RPMI7951 (cell line): Measurements from ENCODE around the gene PDK1. TPM values are rescaled to one million over a fixed set of nuclear protein-coding genes. Genes with fewer than 3 reads are reported as not detected.
A peak's percentile ranks its signal among the peaks of the same experiment; 100 is the strongest.
"Not testable (repeated sequence)": the region's sequence is repeated elsewhere in the genome, so short reads cannot be mapped to it uniquely, and the experiment has no call there.

Experiments
- DNase-seq: peaks from one replicate; pipeline ENCODE4 v3.0.0-alpha.2; 2012; ENCODE audit warnings: low read depth
- total RNA-seq: library from RNA; depleted of rRNA; stranded (reverse); fragments of >200 nt; shearing (Covaris generic); gene quantifications from 2 replicates; pipeline ENCODE4 v1.2.3, GENCODE V29; 2014; rRNA removed

Gene PDK1
- total RNA-seq = 60.7 and 66.9 TPM in 2 replicates

DNA sequence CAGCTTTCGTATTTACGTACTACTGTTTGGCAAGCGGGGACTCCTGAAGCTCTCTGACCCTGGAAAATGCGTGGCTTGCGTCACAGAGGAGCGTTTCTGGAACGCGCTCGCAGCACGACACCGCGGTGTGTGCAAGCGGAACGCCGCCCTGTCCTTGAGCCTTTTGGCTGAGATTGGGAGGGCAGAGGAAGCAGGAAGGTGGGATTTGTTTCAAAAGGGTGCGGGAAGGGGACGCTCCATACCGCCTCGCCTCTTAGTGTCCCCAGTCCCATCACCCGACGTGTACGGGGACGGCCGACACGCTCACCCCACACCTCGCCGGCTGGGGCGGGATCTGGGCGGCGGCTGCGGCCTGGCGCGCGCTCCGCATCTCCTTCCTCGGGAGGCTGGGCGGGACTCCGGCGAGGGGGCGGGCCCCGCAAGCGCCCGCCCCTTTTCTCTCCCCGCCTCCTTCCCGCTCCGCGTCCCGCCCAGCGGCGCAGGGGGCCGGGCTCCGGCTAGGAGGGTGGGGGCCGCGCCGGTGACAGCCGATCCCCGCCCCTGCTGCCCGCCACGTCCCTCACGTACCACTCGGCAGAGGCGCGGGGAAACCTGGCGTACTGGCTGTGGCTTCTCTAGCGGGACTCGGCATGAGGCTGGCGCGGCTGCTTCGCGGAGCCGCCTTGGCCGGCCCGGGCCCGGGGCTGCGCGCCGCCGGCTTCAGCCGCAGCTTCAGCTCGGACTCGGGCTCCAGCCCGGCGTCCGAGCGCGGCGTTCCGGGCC is at the start of gene PDK1:
Gene PDK1, plus strand, starts transcription at position 569 of the 762 bp plus-strand sequence. Its CDS starts 61 bp downstream, at position 630.
- peak; percentile 91 for DNase-seq

- DNase-seq = no peak
Observed at GRCh38 chr2:172507199-172507598, 48.7 kb upstream of the PDK1 start.

DNA sequence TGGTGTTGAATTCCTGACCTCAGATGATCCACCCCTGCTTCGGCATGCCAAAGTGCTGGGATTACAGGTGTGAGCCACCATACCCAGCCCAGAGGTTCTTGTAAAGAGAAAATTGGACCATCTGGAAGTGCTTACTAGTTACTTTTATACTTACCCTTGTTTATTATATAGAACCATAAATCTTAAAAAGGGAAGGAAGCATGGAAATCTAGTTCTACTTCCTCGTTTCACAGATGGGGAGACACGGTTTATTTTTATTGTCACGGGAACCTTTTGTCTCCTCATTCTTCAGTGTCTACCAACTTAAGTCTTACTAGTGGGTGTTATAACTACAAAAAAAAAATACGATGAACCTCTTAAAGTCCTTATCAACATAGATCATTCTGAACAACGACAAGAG is 45.8 kb upstream of the PDK1 start:
- DNase-seq = no peak

DNA sequence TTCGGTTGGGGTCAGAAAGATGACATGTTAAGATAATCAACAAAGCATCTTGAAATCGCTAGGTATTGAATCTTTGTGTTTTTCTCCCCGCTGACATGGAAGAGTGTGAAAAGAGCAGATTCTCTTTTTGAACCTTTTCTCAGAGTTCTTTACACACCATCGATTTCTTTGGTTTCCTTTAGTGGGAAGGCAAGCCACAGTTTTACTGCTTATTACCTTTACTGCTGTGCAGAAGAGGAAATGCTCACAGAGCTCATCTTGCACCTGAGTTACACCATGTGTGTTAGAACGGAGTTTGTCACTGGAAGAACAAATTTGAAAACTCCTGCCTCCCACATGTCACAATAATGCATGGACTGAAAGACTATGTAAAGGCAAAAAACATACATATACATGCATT is 45.3 kb upstream of the PDK1 start:
- DNase-seq = no peak

GRCh38 chr2:172512810-172513523 is 42.9 kb upstream of the PDK1 start:
- no peak for DNase-seq

DNA sequence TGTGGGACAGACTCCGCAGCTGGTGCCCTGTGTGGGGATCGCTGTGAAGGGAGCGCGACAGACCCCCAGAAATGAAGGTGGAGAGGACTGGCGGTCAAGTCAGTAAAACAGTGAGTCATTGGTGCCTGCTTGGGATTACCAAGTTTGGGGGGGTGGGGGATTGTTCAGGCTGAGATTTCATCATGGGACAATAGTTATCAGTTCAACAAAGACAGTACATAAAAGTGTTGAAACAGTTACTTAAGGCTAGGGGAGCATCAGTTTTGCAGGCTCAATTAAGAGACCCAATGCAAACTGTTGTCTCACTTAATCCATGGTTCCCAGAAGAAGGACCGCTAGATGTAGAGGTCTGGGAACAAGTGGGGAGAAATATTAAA is 42.4 kb upstream of the PDK1 start:
- DNase-seq = no peak

- DNase-seq = no peak
Observed at GRCh38 chr2:172513935-172514586, 41.8 kb upstream of the PDK1 start.

- DNase-seq = peak; percentile 36
Observed at GRCh38 chr2:172516299-172516698, 39.6 kb upstream of the PDK1 start.

GRCh38 chr2:172518995-172519394 is 36.9 kb upstream of the PDK1 start:
- no peak for DNase-seq

- no peak for DNase-seq
Observed at GRCh38 chr2:172525601-172526000, 30.3 kb upstream of the PDK1 start.

- DNase-seq = no peak
Observed at GRCh38 chr2:172531309-172531708, 24.6 kb upstream of the PDK1 start.

DNA sequence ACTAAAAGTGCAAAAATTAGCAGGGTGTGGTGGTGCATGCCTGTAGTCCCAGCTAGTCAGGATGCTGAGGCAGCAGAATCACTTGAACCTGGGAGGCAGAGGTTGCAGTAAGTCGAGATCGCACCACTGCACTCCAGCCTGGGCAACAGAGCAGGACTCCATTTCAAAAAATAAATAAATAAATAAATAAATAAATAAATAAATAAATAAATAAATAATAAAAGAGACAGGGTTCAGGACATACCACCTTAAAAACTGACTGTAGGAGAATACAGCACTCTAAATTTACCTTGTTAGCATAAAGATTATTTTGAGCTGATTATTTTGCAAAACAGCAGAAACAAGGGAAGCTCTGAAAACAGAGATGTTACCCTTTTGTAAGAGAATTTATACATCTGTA is 23.4 kb upstream of the PDK1 start:
- DNase-seq = not testable (repeated sequence)

DNA sequence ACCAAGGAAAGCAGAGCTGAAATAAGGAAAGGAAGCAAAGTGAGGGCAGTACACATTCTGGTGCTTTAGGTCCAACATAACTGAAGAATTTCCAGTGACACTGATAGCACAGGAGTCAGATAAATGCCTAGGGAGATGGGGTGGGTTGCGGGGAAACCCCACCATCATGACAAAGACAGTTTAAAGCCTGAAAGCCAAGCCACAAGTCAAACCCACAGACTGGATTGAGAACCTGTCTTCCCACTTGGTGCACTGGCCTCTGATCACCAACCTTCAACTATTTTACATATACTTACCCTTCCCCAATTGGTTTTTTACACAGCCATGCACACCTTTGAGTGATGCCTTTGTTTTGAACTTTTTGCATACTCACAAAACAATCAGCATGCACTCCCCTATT is 22.2 kb upstream of the PDK1 start:
- no peak for DNase-seq

DNA sequence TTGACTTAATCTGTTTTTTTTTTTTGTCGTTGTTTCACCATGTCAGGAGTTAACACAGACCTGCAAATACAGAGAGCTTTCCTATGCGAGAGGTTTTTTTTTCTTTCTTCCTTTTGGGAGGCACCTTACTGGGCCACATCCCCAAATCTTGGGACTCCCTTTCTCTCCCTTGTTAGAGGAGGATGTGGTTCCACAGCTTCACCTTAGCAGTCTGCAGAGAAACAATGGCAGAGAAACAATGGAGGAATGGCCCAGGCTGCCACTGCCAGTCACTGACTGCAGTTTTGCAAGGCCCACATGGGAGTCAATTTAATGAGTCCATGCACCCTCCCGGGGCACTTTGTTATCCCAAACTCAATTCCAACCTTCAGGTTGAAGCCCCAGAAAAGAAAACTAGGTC is 20.8 kb upstream of the PDK1 start:
- DNase-seq = no peak

- DNase-seq = not testable (repeated sequence)
Observed at GRCh38 chr2:172537851-172538250, 18.0 kb upstream of the PDK1 start.

- no peak for DNase-seq
Observed at GRCh38 chr2:172539767-172540166, 16.1 kb upstream of the PDK1 start.

DNA sequence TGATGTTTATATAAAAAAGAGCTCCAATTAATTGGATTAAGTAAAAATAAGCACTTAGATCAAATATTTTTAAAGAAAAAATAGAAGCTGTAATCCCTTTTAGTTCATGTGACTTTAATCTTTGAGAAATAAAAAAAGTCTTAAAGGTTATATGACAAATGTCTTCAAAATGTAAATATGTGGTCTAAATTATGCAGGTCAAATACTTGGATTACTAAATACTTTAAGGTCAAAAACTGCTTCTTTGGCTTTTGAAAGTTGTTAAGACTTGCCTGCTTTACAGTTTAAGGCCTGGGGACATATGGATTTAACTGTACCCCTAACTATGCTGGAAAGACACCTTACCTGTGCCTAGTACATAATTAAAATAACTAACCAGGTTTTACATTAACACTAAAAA is 15.5 kb upstream of the PDK1 start:
- no peak for DNase-seq

DNA sequence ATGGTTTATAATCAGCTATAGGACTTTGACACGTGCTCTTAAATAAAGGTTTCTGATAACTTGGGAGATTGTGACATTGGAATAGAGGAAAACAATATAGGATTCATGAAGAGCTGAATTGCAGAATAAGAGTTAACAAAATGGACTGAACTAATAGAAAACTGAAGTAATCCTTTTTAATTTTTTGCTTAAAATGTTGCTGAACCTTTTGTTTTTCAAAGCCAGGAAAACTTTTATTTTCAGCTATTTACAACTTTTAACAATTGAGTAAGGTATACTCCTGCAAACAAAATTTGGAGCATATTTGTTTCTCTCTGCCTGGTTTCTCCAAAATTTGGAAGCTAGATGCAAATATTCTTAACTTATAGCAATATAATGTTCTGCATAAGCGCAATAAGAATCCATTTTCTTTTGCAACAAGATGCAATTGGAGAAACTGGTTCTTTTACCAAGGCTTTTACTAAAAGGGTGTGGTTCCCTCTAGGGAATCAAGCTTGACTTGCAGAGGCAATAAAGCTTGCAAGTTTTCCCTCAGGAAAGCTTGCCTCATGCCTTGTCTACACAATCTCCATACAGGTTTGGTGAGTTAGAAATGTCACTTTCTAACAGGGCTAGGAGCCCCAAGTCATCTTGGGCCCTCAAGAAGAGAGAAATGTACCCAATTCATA is 10.3 kb upstream of the PDK1 start:
- DNase-seq = no peak

- no peak for DNase-seq
Observed at GRCh38 chr2:172549131-172549530, 6.8 kb upstream of the PDK1 start.

DNA sequence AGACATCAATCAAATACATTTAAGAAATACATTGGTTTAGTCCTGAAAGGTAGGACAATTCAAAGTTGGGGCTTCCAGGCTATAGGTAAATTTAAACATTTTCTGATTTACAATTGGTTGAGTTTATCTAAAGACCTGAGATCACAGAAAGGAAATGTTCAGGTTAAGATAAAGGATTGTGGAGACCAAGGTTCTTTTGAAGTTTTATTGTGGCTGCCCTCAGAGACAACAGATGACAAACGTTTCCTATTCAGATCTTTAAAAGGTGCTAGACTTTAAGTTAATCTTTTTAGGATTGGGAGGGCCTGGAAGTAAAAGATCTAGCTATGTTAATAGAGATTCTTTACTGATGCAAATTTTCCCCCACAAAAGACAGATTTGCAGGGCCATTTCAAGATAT is 6.1 kb upstream of the PDK1 start:
- not testable (repeated sequence) for DNase-seq

DNA sequence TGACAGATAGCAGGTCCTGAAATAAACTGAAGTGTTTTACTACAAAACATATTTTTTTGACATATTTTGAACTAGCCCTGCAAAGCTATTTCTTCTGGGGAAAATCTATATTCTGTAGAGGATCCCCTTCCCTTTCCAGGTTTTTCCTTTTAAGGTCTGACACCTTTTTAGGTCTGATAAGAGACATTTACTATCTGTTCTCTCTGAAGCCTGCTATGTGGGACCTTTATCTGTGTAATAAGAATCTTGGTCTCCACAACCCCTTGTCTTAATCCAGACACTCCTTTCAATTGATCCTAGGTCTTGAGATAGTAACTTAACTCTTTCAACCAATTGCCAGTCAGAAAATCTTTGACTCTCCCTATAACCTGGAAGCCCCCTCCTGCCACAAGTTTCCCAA is 5.5 kb upstream of the PDK1 start:
- DNase-seq = no peak

GRCh38 chr2:172551271-172551670 is 4.6 kb upstream of the PDK1 start:
- no peak for DNase-seq
